GM12878 (cell line): ENCODE data around the gene AOAH. TPM values are rescaled to one million over a fixed set of nuclear protein-coding genes. Genes with fewer than 3 reads are reported as not detected.

Experiments
- ATAC-seq: fragments of 200-7000 bp; cut with Tn5 transposase; 3 replicates; pipeline ENCODE4 v1.9.1; 2020; ENCODE audit warnings: mild to moderate bottlenecking, moderate library complexity
- BruUV-seq: library from RNA; stranded (reverse); fragments of 400-500 nt; replicated peaks from 2 replicates; lab custom pipeline; 2021; lab: Mats Ljungman, UMichigan
- CTCF ChIA-PET: fragments of 300-600 bp; sonication (Branson Sonifier 250); formaldehyde crosslinking; extraction: SDS; loops from one replicate; lab custom pipeline; 2021; ENCODE audit warnings: inconsistent platforms; lab: Yijun Ruan, JAX
- POLR2A ChIA-PET: fragments of 350-600 bp; formaldehyde crosslinking; extraction: SDS; loops from one replicate; lab custom pipeline; 2021; ENCODE audit warnings: inconsistent platforms; lab: Charles Lee
- RAD21 ChIA-PET: fragments of 300-600 bp; sonication (Branson Sonifier 250); formaldehyde crosslinking; loops from one replicate; lab custom pipeline; 2023; ENCODE audit warnings: antibody characterized with exemption; ENCODE audit not compliant: unreplicated experiment; lab: Charles Lee
- SMC1A ChIA-PET: fragments of 300-600 bp; sonication (Branson Sonifier 250); formaldehyde crosslinking; loops from one replicate; lab custom pipeline; 2023; ENCODE audit not compliant: unreplicated experiment, uncharacterized antibody; lab: Charles Lee
- DNase-seq: peaks from one replicate; pipeline ENCODE4 v3.0.0-alpha.2; 2011; ENCODE audit warnings: low read depth, low spot score
- FAIRE-seq: peaks from 3 replicates; lab custom pipeline; 2011; peaks lifted over from hg19 to GRCh38; lab: Jason Lieb, UNC
- H2AFZ ChIP-seq: 2 replicates; pipeline ENCODE4 v1.6.0; 2011; ENCODE audit warnings: low read depth, low read length, control low read depth; ENCODE audit not compliant: control insufficient read depth
- H3K27ac ChIP-seq: 2 replicates; pipeline ENCODE4 v1.5.1; 2011; ENCODE audit warnings: control low read depth; ENCODE audit not compliant: control insufficient read depth, insufficient read depth
- H3K27me3 ChIP-seq, 2 experiments: replicated peaks in 1 of 2; 2 replicates each; pipeline versions ENCODE4 v1.6.0 to v1.6.1; 2011; ENCODE audit warnings: low read length in 1 of 2; ENCODE audit not compliant: control insufficient read depth in 2 of 2, insufficient read depth in 2 of 2
- H3K36me3 ChIP-seq, 2 experiments: 2 replicates each; pipeline ENCODE4 v1.5.1; 2011; ENCODE audit warnings: low read length in 1 of 2; ENCODE audit not compliant: control insufficient read depth in 2 of 2, insufficient read depth in 2 of 2
- H3K4me1 ChIP-seq: 2 replicates; pipeline ENCODE4 v1.6.1; 2011; ENCODE audit warnings: mild to moderate bottlenecking, low read length, moderate library complexity, mixed read lengths; ENCODE audit not compliant: control insufficient read depth, insufficient read depth
- H3K4me2 ChIP-seq: 2 replicates; pipeline ENCODE4 v1.6.0; 2011; ENCODE audit warnings: control low read depth; ENCODE audit not compliant: control insufficient read depth, insufficient read depth
- H3K4me3 ChIP-seq: fragments of 200-600 bp; sonication (generic); 2 replicates; pipeline ENCODE4 v1.5.1; 2016
- H3K79me2 ChIP-seq: 2 replicates; pipeline ENCODE4 v1.6.0; 2011; ENCODE audit warnings: low read length; ENCODE audit not compliant: control insufficient read depth, insufficient read depth
- H3K9ac ChIP-seq: 2 replicates; pipeline ENCODE4 v1.8.0; 2011; ENCODE audit warnings: low read length, control low read depth, mixed read lengths; ENCODE audit not compliant: control insufficient read depth, insufficient read depth
- H3K9me3 ChIP-seq: replicated peaks from 3 replicates; pipeline ENCODE4 v1.5.1; 2011; ENCODE audit warnings: mild to moderate bottlenecking, low read length; ENCODE audit not compliant: control insufficient read depth, insufficient read depth
- H4K20me1 ChIP-seq: 2 replicates; pipeline ENCODE4 v1.6.0; 2011; ENCODE audit not compliant: control insufficient read depth, insufficient read depth
- CREM ChIP-seq: IDR thresholded peaks from 2 replicates; pipeline ENCODE4 v1.6.1; 2014; ENCODE audit warnings: antibody characterized with exemption, low read depth
- DPF2 ChIP-seq: fragments of 450-650 bp; IDR thresholded peaks from 2 replicates; pipeline ENCODE4 v1.6.1; 2017; ENCODE audit warnings: mild to moderate bottlenecking
- EED ChIP-seq: sonication (generic); IDR thresholded peaks from 2 replicates; pipeline ENCODE4 v1.6.1; 2016; ENCODE audit warnings: antibody characterized with exemption, low read depth
- IKZF1 ChIP-seq: fragments of 450-650 bp; conservative IDR thresholded peaks from 2 replicates; pipeline ENCODE4 v1.6.1; 2017; ENCODE audit warnings: antibody characterized with exemption, mild to moderate bottlenecking
- IKZF2 ChIP-seq, 2 experiments: fragments of 450-650 bp; IDR thresholded peaks; 2 replicates each; pipeline ENCODE4 v1.6.1; 2017; ENCODE audit warnings: mild to moderate bottlenecking in 2 of 2, moderate library complexity in 2 of 2
- IRF4 ChIP-seq: IDR thresholded peaks from 2 replicates; pipeline ENCODE4 v1.6.1; 2011; ENCODE audit warnings: low read depth, low read length
- JUNB ChIP-seq: IDR thresholded peaks from 2 replicates; pipeline ENCODE4 v1.6.1; 2016; ENCODE audit warnings: antibody characterized with exemption, mild to moderate bottlenecking
- NR2C1 ChIP-seq: fragments of 450-650 bp; IDR thresholded peaks from 2 replicates; pipeline ENCODE4 v1.6.1; 2017; ENCODE audit warnings: antibody characterized with exemption, mild to moderate bottlenecking, moderate library complexity
- WGBS: methylation state at CpG from one replicate; pipeline ENCODE4 v1.1.6; 2016; ENCODE audit warnings: low lambda C conversion rate; ENCODE audit not compliant: insufficient replicate concordance, insufficient coverage; ENCODE audit errors: missing lambda C conversion rate; 5-methylcytosine and 5-hydroxymethylcytosine counted together
- in situ Hi-C: fragments of 300-500 bp; cut with MboI; formaldehyde crosslinking; loops from 9 replicates; pipeline ENCODE4 v1.14.3; 2018; ENCODE audit warnings: mixed read lengths
- intact Hi-C: fragments of 100-400 bp; cut with micrococcal nuclease; formaldehyde crosslinking; loops from one replicate; pipeline ENCODE4 v1.14.2; 2022; ENCODE audit not compliant: unreplicated experiment
- polyA plus RNA-seq, 11 experiments: library from polyadenylated mRNA; depleted of rRNA in 4 of 11; unstranded in 6 of 11; stranded (reverse) in 5 of 11; fragments of >200 nt; fragmentation: Nextera tagmentation in 4 of 11; fragmentation: Illumina TruSeq in 1 of 11; extraction: Ambion mirVana in 4 of 11; extraction: Trizol in 1 of 11; gene quantifications; 1 replicate in 1 of 11; 2 replicates in 10 of 11; pipeline versions ENCODE4 v1.2.1 to v1.2.3, GENCODE V29; 2011 to 2016; ENCODE audit warnings: inconsistent platforms in 2 of 11, missing spikeins in 2 of 11, low read depth in 1 of 11
- total RNA-seq, 4 experiments: library from RNA; depleted of rRNA in 3 of 4; stranded (reverse); fragments of >200 nt in 3 of 4; fragmentation: Illumina TruSeq in 1 of 4; extraction: Trizol in 1 of 4; gene quantifications; 2 replicates each; pipeline versions ENCODE4 v1.2.1 to v1.2.3, GENCODE V29; 2013 to 2021
- TF ChIP-seq, protein P1 (sequence below): fragments of 450-650 bp; IDR thresholded peaks from 2 replicates; pipeline ENCODE4 v1.6.1; 2017; ENCODE audit warnings: low read depth, mild to moderate bottlenecking, moderate library complexity

Gene AOAH
- total and polyA plus RNA-seq, 10 of the 15 experiments (the other 5 are each of a cell fraction or from before 2014, with no cell fraction given), result 0.32 to 2.8 (median 1.4) TPM

DNA sequence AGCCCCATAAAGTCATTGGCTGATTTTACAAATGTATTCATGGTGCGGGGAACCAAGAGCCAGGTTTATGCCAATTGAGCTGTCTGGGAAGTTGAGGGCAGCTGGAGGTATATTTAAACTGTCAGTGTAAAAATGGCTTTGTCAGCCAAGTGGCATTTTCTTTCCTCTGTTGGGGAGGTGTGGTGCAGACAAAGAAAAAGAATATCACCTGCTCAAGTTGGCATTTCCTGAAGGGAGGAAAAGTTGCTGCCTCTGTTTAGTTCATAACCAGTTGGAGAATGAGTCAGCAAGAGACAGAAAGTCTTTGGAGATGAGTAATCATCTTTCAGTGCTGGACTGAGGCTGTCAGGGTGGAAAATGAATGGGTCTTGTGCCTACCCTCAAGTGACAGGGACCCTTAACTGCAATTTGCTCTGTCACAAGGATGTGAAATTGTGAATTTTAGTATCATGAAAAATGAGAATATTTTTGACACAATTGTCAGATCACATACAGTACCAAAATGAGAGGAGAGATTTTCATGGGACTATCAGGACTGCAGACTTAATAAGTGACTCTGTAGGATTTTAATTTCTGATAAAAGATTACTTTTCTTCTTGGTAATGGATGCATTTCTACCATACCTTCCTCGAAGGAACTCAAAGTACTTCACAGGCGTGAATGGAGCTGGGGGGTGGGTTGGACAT is 197.3 kb downstream of the AOAH start:
- ChIA-PET RAD21 (no interaction called here), CTCF (interaction anchor here (1.6 kb wide), 1 partner anchor 22 kb away, joined by 4 read pairs; no protein-coding TSS in a partner anchor), SMC1A (interaction anchor here (1.2 kb wide), 1 partner anchor 19 kb away, joined by 3 read pairs; no protein-coding TSS in a partner anchor), POLR2A (no interaction called here)
- WGBS, result 88% methylated on average over 3 of the region's 3 CpGs
- Histone ChIP-seq H3K36me3 (no peaks in the 10 kb centered on the region), H4K20me1 (no peaks in the 10 kb centered on the region), H3K4me2 (no peak overlapping the region), H3K4me1 (peaks cover 5% of the 10 kb centered on the region; the same call in 1 of the 2 replicates), H3K79me2 (no peaks in the 10 kb centered on the region), H3K27me3 (no peaks in the 10 kb centered on the region), H3K4me3 (no peak overlapping the region), H3K9ac (no peak overlapping the region), H3K27ac (no peak overlapping the region), H2AFZ (no peak overlapping the region), H3K9me3 (no peaks in the 10 kb centered on the region)
- DNase-seq (peak; percentile 11), FAIRE-seq (no peak), ATAC-seq (peak; percentile 89)
- in situ Hi-C loops, result no loop called here
- TF ChIP-seq IKZF2 (IDR thresholded peaks at IDR 0.05) (peak; percentile 34 to 45; a peak in 2 of 4 replicates), EED (peak; percentile 67; the same call in 1 of the 2 replicates), JUNB (peak; percentile 81), IRF4 (peak; percentile 65), NR2C1 (no peak), CREM (0 out of 2 replicates have a peak, but pooled peaks have one; percentile 15), DPF2 (0 out of 2 replicates have a peak, but pooled peaks have one; percentile 24), IKZF1 (0 out of 2 replicates have a peak, but pooled peaks have one; percentile 20)
- TF ChIP-seq, protein P1, sequence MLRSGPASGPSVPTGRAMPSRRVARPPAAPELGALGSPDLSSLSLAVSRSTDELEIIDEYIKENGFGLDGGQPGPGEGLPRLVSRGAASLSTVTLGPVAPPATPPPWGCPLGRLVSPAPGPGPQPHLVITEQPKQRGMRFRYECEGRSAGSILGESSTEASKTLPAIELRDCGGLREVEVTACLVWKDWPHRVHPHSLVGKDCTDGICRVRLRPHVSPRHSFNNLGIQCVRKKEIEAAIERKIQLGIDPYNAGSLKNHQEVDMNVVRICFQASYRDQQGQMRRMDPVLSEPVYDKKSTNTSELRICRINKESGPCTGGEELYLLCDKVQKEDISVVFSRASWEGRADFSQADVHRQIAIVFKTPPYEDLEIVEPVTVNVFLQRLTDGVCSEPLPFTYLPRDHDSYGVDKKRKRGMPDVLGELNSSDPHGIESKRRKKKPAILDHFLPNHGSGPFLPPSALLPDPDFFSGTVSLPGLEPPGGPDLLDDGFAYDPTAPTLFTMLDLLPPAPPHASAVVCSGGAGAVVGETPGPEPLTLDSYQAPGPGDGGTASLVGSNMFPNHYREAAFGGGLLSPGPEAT, result no peak
- BruUV-seq, result no TSS peak
- intact Hi-C loops, result no loop called here
